H1 (cell line): ENCODE data around the gene MEIOSIN. TPM values are rescaled to one million over a fixed set of nuclear protein-coding genes. Genes with fewer than 3 reads are reported as not detected.

ENCODE experiments used
- CTCF ChIA-PET: fragments of 300-600 bp; sonication (Branson Sonifier 250); formaldehyde crosslinking; loops from one replicate; lab custom pipeline; 2021; ENCODE audit not compliant: partially characterized antibody; lab: Charles Lee
- POLR2A ChIA-PET: fragments of 300-600 bp; sonication (Branson Sonifier 250); formaldehyde crosslinking; loops from one replicate; lab custom pipeline; 2021; ENCODE audit warnings: inconsistent platforms; ENCODE audit not compliant: partially characterized antibody; lab: Charles Lee
- DNase-seq, 2 experiments: peaks; one replicate each; pipeline versions ENCODE4 v3.0.0 to v3.0.0-alpha.2; 2010 to 2022; ENCODE audit warnings: low spot score in 2 of 2, low read depth in 1 of 2, mixed read lengths in 1 of 2
- FAIRE-seq: peaks from 2 replicates; lab custom pipeline; 2011; peaks lifted over from hg19 to GRCh38; lab: Jason Lieb, UNC
- H2AFZ ChIP-seq: 2 replicates; pipeline ENCODE4 v1.8.1; 2012; ENCODE audit warnings: low read length, inconsistent platforms
- H2AK5ac ChIP-seq: 2 replicates; pipeline ENCODE4 v1.6.1; 2013; ENCODE audit warnings: low read depth, low read length
- H2BK120ac ChIP-seq: replicated peaks from 2 replicates; pipeline ENCODE3; 2013; ENCODE audit warnings: low read depth, low read length, inconsistent platforms
- H2BK12ac ChIP-seq: 2 replicates; pipeline ENCODE4 v1.6.1; 2013; ENCODE audit warnings: low read depth, low read length
- H2BK15ac ChIP-seq: 2 replicates; pipeline ENCODE4 v1.6.1; 2013; ENCODE audit warnings: low read length
- H2BK20ac ChIP-seq: 2 replicates; pipeline ENCODE4 v1.6.1; 2013; ENCODE audit warnings: low read length
- H2BK5ac ChIP-seq: 2 replicates; pipeline ENCODE4 v1.6.1; 2013; ENCODE audit warnings: low read depth, low read length
- H3K14ac ChIP-seq: 2 replicates; pipeline ENCODE4 v1.6.1; 2013; ENCODE audit warnings: inconsistent platforms; ENCODE audit not compliant: insufficient read length
- H3K18ac ChIP-seq: 2 replicates; pipeline ENCODE4 v1.6.1; 2013; ENCODE audit warnings: low read length; ENCODE audit errors: extremely low read depth
- H3K23ac ChIP-seq: 2 replicates; pipeline ENCODE4 v1.6.1; 2013; ENCODE audit warnings: inconsistent platforms; ENCODE audit not compliant: insufficient read length
- H3K23me2 ChIP-seq: 2 replicates; pipeline ENCODE4 v1.6.1; 2013; ENCODE audit warnings: low read depth, low read length
- H3K27ac ChIP-seq: 2 replicates; pipeline ENCODE4 v1.6.1; 2011; ENCODE audit warnings: low read depth, low read length, inconsistent platforms
- H3K27me3 ChIP-seq, 4 experiments: replicated peaks in 1 of 4; 1 replicate in 1 of 4; 2 replicates in 3 of 4; pipeline versions ENCODE4 v1.6.1 to v1.8.1; 2011 to 2013; ENCODE audit warnings: low read length in 3 of 4, mild to moderate bottlenecking in 3 of 4, inconsistent platforms in 2 of 4, mixed read lengths in 2 of 4, moderate library complexity in 1 of 4; ENCODE audit not compliant: control insufficient read depth in 3 of 4, insufficient read depth in 3 of 4; ENCODE audit errors: extremely low read depth in 1 of 4
- H3K36me3 ChIP-seq, 4 experiments: 2 replicates each; pipeline versions ENCODE4 v1.6.1 to v1.8.1; 2011 to 2013; ENCODE audit warnings: mild to moderate bottlenecking in 4 of 4, low read length in 3 of 4, moderate library complexity in 2 of 4, control low read depth in 1 of 4, inconsistent platforms in 1 of 4; ENCODE audit not compliant: insufficient read depth in 4 of 4, control insufficient read depth in 2 of 4
- H3K4ac ChIP-seq: replicated peaks from 2 replicates; pipeline ENCODE3; 2013; ENCODE audit warnings: low read length, low read depth, mixed read lengths, inconsistent platforms; ENCODE audit not compliant: insufficient read length
- H3K4me1 ChIP-seq, 4 experiments: replicated peaks in 1 of 4; 1 replicate in 1 of 4; 2 replicates in 3 of 4; pipeline versions ENCODE4 v1.6.1 to v1.8.1; 2011 to 2013; ENCODE audit warnings: low read length in 3 of 4, inconsistent platforms in 2 of 4, mixed read lengths in 1 of 4; ENCODE audit not compliant: insufficient read depth in 4 of 4, control insufficient read depth in 3 of 4
- H3K4me2 ChIP-seq, 2 experiments: 2 replicates each; pipeline versions ENCODE4 v1.6.1 to v1.8.1; 2011 to 2013; ENCODE audit warnings: low read depth in 2 of 2, low read length in 2 of 2, control low read depth in 1 of 2, inconsistent platforms in 1 of 2, mild to moderate bottlenecking in 1 of 2; ENCODE audit not compliant: insufficient read depth in 1 of 2
- H3K4me3 ChIP-seq, 4 experiments: fragments of 200-600, 300-600 bp in 1 of 4; sonication (generic), shearing (Covaris generic), sonication (Bioruptor Twin) in 1 of 4; 2 replicates each; pipeline versions ENCODE4 v1.5.1 to v1.8.1; 2011 to 2016; ENCODE audit warnings: low read length in 4 of 4, low read depth in 3 of 4, control low read depth in 2 of 4, inconsistent platforms in 2 of 4, mild to moderate bottlenecking in 2 of 4, mixed read lengths in 1 of 4, moderate library complexity in 1 of 4; ENCODE audit not compliant: insufficient read depth in 2 of 4; ENCODE audit errors: extremely low read depth in 1 of 4
- H3K56ac ChIP-seq: replicated peaks from 2 replicates; pipeline ENCODE3; 2013; ENCODE audit warnings: low read depth, mild to moderate bottlenecking, mixed read lengths, low read length, inconsistent platforms; ENCODE audit not compliant: insufficient read length
- H3K79me1 ChIP-seq: 2 replicates; pipeline ENCODE4 v1.6.1; 2013; ENCODE audit warnings: low read depth, low read length, control low read depth
- H3K79me2 ChIP-seq, 2 experiments: 2 replicates each; pipeline versions ENCODE4 v1.6.1 to v1.8.1; 2012 to 2013; ENCODE audit warnings: low read length in 2 of 2, mild to moderate bottlenecking in 2 of 2, inconsistent platforms in 1 of 2; ENCODE audit not compliant: insufficient read depth in 2 of 2, control insufficient read depth in 1 of 2
- H3K9ac ChIP-seq, 4 experiments: replicated peaks in 1 of 4; 1 replicate in 1 of 4; 2 replicates in 3 of 4; pipeline versions ENCODE4 v1.6.1 to v1.8.1; 2011 to 2013; ENCODE audit warnings: low read depth in 3 of 4, low read length in 3 of 4, control low read depth in 2 of 4, mild to moderate bottlenecking in 2 of 4, moderate library complexity in 2 of 4, inconsistent platforms in 1 of 4; ENCODE audit errors: extremely low read depth in 1 of 4
- H3K9me3 ChIP-seq, 2 experiments: 2 replicates each; pipeline versions ENCODE4 v1.6.1 to v1.8.1; 2012 to 2013; ENCODE audit warnings: mild to moderate bottlenecking in 2 of 2, moderate library complexity in 2 of 2, control low read depth in 1 of 2, inconsistent platforms in 1 of 2, low read depth in 1 of 2, low read length in 1 of 2, mixed read lengths in 1 of 2; ENCODE audit not compliant: insufficient read depth in 2 of 2
- H4K20me1 ChIP-seq, 2 experiments: replicated peaks in 1 of 2; 2 replicates each; pipeline versions ENCODE3 to v1.8.1; 2011 to 2013; ENCODE audit warnings: inconsistent platforms in 2 of 2, low read length in 2 of 2, mild to moderate bottlenecking in 1 of 2; ENCODE audit not compliant: insufficient read depth in 2 of 2, control insufficient read depth in 1 of 2
- H4K5ac ChIP-seq: 2 replicates; pipeline ENCODE4 v1.6.1; 2013; ENCODE audit warnings: low read length, low read depth, mixed read lengths, inconsistent platforms; ENCODE audit not compliant: insufficient read length
- H4K8ac ChIP-seq: 2 replicates; pipeline ENCODE4 v1.8.0; 2013; ENCODE audit warnings: mild to moderate bottlenecking, moderate library complexity, low read length, inconsistent platforms; ENCODE audit not compliant: insufficient read depth; ENCODE audit errors: extremely low read depth
- H4K91ac ChIP-seq: replicated peaks from 2 replicates; pipeline ENCODE3; 2013; ENCODE audit warnings: low read length, mixed read lengths, inconsistent platforms; ENCODE audit not compliant: insufficient read length
- BACH1 ChIP-seq: IDR thresholded peaks from 2 replicates; pipeline ENCODE4 v1.6.1; 2012; ENCODE audit warnings: low read length, improper control_type of control experiment
- BRCA1 ChIP-seq: IDR thresholded peaks from 2 replicates; pipeline ENCODE4 v1.6.1; 2012; ENCODE audit warnings: low read depth, low read length, improper control_type of control experiment
- CBX8 ChIP-seq: fragments of 300-800, 300-1000 bp; sonication (generic); IDR thresholded peaks from 2 replicates; pipeline ENCODE4 v1.7.1; 2016; ENCODE audit warnings: low read depth, low read length, borderline replicate concordance
- JUN ChIP-seq: IDR thresholded peaks from 2 replicates; pipeline ENCODE4 v1.6.1; 2011; ENCODE audit warnings: low read depth, mild to moderate bottlenecking, improper control_type of control experiment, low read length
- KDM4A ChIP-seq: IDR thresholded peaks from one replicate; pipeline ENCODE4 v1.7.1; 2012; ENCODE audit warnings: low read depth, mild to moderate bottlenecking, moderate library complexity, low read length, inconsistent platforms; ENCODE audit not compliant: severe bottlenecking
- SIN3A ChIP-seq, 2 experiments: IDR thresholded peaks in 1 of 2; conservative IDR thresholded peaks in 1 of 2; 2 replicates each; pipeline ENCODE4 v1.6.1; 2011 to 2012; ENCODE audit warnings: low read length in 2 of 2, improper control_type of control experiment in 1 of 2, low read depth in 1 of 2, mild to moderate bottlenecking in 1 of 2
- SIRT6 ChIP-seq: IDR thresholded peaks from one replicate; pipeline ENCODE4 v1.7.1; 2012; ENCODE audit warnings: low read length, inconsistent platforms
- SP2 ChIP-seq: IDR thresholded peaks from 2 replicates; pipeline ENCODE4 v1.6.1; 2012; ENCODE audit warnings: mild to moderate bottlenecking, low read length, inconsistent platforms
- WGBS, 2 experiments: shearing (Covaris generic) in 1 of 2; methylation state at CpG; one replicate each; pipeline versions ENCODE4 v1.1.6 to v1.1.7; 2013 to 2015; ENCODE audit warnings: low lambda C conversion rate in 2 of 2, mixed read lengths in 2 of 2, inconsistent platforms in 1 of 2, low coverage in 1 of 2, missing lambda C conversion rate in 1 of 2; ENCODE audit not compliant: insufficient replicate concordance in 2 of 2, insufficient coverage in 1 of 2, insufficient read length in 1 of 2; ENCODE audit errors: extremely low coverage in 1 of 2, missing lambda C conversion rate in 1 of 2; 5-methylcytosine and 5-hydroxymethylcytosine counted together
- polyA plus RNA-seq, 7 experiments: library from polyadenylated mRNA; depleted of rRNA in 3 of 7; stranded (reverse) in 5 of 7; unstranded in 2 of 7; fragments of >200 nt in 5 of 7; fragments of 200-250 nt in 2 of 7; gene quantifications; 1 replicate in 5 of 7; 2 replicates in 1 of 7; 4 replicates in 1 of 7; pipeline versions ENCODE4 v1.2.1 to v1.2.3, GENCODE V29; 2011 to 2013; ENCODE audit warnings: missing spikeins in 2 of 7, mixed read lengths in 2 of 7
- total RNA-seq: library from RNA; stranded (reverse); fragmentation: NEBNext Ultra II Directional; extraction: Animal tissue kit (Norgen Biotek cat#: 25700); gene quantifications from 2 replicates; pipeline ENCODE4 v1.2.1, GENCODE V29; 2021

Gene MEIOSIN
- total and polyA plus RNA-seq, 2 of the 8 experiments (the other 6 are each of a cell fraction or from before 2014, with no cell fraction given) = 0.11 TPM; not detected in 1

GRCh38 chr19:45767410-45767880, 34.2 kb downstream of the MEIOSIN start:
- Histone ChIP-seq H3K9me3 (no peaks in the 10 kb centered on the region), H3K9ac (peak overlapping the region; percentile 21 to 78 (median 62); a peak in 6 of 7 replicates), H3K27me3 (no peaks in the 10 kb centered on the region), H2BK20ac (no peak overlapping the region), H3K27ac (no peak overlapping the region), H3K4ac (no peak overlapping the region), H3K18ac (peak overlapping the region; percentile 87), H2BK12ac (0 out of 2 replicates have a peak overlapping the region, but pooled peaks have one; percentile 19), H3K36me3 (peaks cover 0 to 2% (median 0%) of the 10 kb centered on the region in 4 experiments; a peak in 2 of 8 replicates), H2BK5ac (no peak overlapping the region), H3K4me3 (peak overlapping the region; percentile 57 to 89 (median 71)), H4K91ac (no peak overlapping the region), H3K56ac (no peak overlapping the region), H4K8ac (peak overlapping the region; percentile 0; the same call in 1 of the 2 replicates), H4K20me1 (peaks cover 0 to 3% of the 10 kb centered on the region in 2 experiments), H4K5ac (peak overlapping the region; percentile 28), H3K79me1 (no peaks in the 10 kb centered on the region), H2BK120ac (no peak overlapping the region), H3K14ac (no peak overlapping the region), H2BK15ac (no peak overlapping the region), H3K4me1 (peaks cover 7 to 41% (median 31%) of the 10 kb centered on the region in 4 experiments), H3K23me2 (peaks cover 28% of the 10 kb centered on the region), H2AFZ (no peak overlapping the region), H3K23ac (no peak overlapping the region), H2AK5ac (no peak overlapping the region), H3K4me2 (peak overlapping the region; percentile 61 to 94), H3K79me2 (no peaks in the 10 kb centered on the region)
- FAIRE-seq (no peak), DNase-seq (no peak)
- CTCF ChIA-PET = interaction anchor here (0.6 to 6.7 kb wide), 12 partner anchors 9 to 1059 kb away, joined by 3 to 55 read pairs (median 3); partner anchors contain the start of genes FOXA3 and RSPH6A
- POLR2A ChIA-PET = interaction anchor here (0.5 to 16.2 kb wide), 21 partner anchors 7 to 240 kb away, joined by 3 to 284 read pairs (median 5); partner anchors contain the start of genes DMPK, DMWD, FBXO46 and MEIOSIN
- WGBS, 2 experiments = 2% methylated on average over 17 of the region's 31 CpGs; no CpG with 5 or more reads in 1 of the 2 experiments
- TF ChIP-seq JUN (no peak), BACH1 (no peak), CBX8 (no peak), KDM4A (no peak), SIRT6 (no peak), SP2 (no peak), BRCA1 (no peak), SIN3A (conservative IDR thresholded peaks at IDR 0.05 in 1 of 2, IDR thresholded peaks at IDR 0.05 in 1 of 2; ENCODE audit: low read depth in 1 of 2, low read length in 2 of 2) (peak in 1 of 2 experiments; percentile 42; a peak in 1 of 4 replicates)
